ENCODE measurements around the gene LILRA5.
"Not testable (repeated sequence)": the region's sequence is repeated elsewhere in the genome, so short reads cannot be mapped to it uniquely, and the experiment has no call there.

DNA sequence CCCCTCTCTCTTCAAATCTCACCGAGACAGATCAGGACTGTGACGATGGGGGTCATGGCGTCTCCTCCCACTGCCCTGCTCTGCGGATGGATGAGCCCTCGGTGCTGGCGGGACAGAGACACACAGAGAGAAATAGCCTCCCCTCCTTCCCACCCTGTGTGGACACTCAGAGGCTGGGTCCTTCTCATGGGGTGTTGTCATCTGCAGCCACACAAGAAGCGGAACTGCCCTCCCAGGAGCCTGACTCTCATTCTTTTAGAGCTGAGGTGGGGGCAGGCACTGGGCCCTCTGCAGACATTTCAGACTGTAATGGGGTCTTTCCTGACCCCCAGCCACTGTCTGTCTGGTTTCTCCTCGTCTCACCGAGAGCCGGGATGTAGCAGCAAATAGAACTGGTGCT, 32.5 kb downstream of the LILRA5 start:
- not testable (repeated sequence) for TF ChIP-seq EZH2 (IDR thresholded peaks at IDR 0.05; ENCODE audit: insufficient read depth, low read length)
- TF ChIP-seq, protein P1, sequence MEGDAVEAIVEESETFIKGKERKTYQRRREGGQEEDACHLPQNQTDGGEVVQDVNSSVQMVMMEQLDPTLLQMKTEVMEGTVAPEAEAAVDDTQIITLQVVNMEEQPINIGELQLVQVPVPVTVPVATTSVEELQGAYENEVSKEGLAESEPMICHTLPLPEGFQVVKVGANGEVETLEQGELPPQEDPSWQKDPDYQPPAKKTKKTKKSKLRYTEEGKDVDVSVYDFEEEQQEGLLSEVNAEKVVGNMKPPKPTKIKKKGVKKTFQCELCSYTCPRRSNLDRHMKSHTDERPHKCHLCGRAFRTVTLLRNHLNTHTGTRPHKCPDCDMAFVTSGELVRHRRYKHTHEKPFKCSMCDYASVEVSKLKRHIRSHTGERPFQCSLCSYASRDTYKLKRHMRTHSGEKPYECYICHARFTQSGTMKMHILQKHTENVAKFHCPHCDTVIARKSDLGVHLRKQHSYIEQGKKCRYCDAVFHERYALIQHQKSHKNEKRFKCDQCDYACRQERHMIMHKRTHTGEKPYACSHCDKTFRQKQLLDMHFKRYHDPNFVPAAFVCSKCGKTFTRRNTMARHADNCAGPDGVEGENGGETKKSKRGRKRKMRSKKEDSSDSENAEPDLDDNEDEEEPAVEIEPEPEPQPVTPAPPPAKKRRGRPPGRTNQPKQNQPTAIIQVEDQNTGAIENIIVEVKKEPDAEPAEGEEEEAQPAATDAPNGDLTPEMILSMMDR (IDR thresholded peaks at IDR 0.05; ENCODE audit: insufficient read depth, low read depth, low read length): not testable (repeated sequence)
